ENCODE results near the gene JAZF1.

The JAZF1 gene

DNA sequence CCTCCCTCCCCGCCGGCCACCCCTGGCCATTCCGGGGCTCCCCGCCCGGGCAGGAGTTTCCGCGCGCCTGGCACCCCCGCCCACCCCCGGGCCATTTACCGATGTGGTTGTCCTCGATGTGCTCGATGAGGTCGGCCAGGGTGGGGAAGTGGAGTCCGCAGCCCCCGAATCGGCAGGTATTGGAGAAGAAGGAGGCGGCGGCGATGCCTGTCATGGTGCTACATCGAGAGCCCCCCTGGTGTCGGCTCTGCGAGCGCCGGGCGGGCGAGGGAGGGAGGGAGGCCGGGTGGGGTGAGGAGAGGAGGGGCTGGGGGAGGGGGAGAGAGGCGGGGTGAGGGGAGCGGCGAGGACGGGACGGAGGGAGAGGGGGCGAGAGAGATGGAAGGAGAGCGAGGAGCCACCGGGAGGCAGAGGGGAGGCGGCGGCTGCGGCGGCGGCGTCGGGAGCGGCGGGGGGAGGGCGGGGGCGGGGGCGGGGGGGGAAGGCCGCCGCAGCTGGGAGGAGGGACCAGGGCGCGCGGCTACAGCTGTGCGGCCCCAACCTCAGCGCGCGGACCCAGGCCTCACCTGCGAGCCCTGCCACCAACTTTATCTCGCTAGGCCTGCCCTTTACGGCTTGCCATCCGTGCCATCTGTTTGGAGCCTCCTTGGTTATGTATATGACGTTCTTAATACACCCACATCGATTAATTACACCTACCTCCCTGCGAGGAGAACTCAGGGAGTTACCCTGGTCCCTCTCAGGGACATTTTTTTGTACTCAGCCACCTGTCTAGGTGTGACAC, at the start of gene JAZF1:
Gene JAZF1 (minus strand): TSS at position 432 of the 784 bp plus-strand sequence.
- DNase-seq = peak; percentile 51 to 52

DNA sequence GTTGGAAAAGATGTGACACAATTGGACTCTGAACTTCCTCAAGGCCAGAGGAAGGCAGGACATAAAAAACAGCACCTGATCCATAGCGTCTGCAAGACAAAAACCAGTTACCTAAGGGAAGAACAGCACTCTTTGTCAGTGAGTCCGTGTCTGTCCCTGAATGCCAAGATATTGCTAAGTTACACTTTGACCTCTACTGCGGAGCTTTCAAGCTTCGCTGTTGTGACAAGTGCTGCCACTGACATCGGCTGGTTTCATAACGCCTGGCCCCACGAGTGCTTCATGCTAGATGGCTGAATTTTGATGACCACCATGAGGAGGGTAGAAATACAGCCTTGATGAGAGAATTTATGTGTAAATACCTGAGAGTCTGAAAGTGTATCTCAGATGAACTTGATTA, 49.7 kb upstream of the JAZF1 start:
- DNase-seq = no peak

DNA sequence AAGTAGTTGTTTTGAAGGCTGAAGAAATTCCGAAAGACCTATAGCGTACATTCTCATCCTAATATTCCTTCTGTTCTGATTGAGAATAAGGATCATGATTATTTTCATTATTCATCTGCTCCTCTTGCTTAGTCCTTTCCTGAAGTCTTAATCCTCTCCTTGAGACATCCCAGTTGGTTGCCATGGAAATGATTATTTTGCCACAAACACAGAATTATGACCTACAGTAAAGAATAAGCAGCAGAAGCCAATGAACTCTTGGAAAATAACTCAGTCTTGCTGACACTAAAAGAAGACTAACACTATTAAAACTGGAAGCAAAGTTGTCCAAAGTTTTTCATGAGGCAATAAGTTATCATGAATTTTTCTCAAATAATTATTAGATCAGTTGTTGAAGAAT, 47.8 kb upstream of the JAZF1 start:
- DNase-seq = no peak

DNA sequence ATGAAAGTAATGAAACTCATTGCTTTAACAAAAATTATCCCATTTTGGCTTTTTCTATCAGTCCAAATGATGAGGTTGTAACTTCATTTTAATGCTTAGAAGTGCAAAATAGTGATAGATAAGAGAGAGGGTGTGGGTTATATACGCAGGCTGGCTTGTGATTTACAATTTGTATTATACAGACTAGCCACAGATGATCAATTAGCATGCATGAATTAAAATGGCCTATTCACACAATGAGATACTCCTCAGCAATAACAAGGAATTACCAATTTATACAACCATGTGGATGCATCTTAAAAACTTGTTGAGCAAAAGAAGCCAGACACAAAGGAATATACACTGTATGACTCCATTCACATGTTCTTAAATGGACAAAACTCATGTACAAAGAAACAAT, 45.4 kb upstream of the JAZF1 start:
- no peak for DNase-seq

GRCh38 chr7:28225576-28225975, 45.0 kb upstream of the JAZF1 start:
- DNase-seq = no peak

DNA sequence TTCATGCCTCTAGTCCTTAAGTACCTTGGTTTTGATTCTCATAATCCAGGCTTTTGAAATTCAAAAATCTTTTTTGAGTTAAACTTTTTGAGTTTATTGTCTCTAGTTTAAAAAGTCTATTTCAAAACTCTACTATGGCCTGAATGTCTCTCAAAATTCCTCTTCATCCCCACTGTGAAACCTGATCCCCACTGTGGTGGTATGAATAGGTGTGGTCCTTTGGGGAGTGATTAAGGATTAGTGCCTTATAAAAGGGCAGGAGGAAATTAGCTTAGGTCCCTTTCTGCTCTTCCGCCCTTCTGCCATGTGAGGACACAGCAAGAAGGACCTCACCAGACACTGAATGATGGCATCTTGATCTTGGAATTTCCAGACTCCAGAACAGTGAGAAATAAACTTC, 44.1 kb upstream of the JAZF1 start:
- DNase-seq = no peak

- no peak for DNase-seq
Observed at GRCh38 chr7:28224172-28224571, 43.6 kb upstream of the JAZF1 start.

DNA sequence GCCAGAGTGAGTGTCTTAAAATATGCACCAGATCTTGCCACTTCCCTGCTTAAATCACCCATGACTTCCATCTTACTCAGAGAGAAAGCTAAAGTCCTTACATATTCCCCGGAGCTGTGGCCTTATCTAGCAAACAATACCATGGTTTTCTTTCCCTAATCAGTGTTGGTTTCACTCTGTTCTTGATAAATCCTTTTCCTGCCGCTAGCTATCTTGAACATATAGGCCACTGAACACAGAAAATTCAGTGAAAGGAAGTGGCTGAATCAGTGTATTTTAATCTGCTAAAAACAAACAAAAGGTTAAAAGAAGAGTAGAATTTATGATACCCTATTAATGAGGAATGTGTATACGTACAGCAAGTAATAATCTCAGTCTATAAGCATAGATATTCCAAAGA, 42.0 kb upstream of the JAZF1 start:
- no peak for DNase-seq

- no peak for DNase-seq
Observed at GRCh38 chr7:28219793-28220192, 39.2 kb upstream of the JAZF1 start.

DNA sequence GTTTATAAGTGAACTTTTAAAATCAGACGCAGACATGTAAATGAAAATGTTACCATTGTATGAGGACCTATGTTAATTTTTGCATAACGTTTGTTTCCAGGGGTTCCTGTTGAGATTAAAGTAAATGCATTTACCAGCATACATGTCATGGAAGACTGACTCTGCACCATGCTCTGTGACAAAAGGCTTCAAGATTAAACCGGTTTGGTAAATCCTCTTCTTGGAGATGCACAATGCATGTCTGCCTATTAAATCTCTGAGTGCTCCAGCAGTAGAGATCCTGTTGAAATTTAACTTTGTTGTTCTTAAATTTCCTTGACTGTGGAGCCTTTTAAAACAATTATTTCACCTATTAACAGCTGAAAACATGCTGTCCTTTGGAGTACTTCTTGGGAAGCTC, 36.5 kb upstream of the JAZF1 start:
- no peak for DNase-seq

GRCh38 chr7:28211006-28211405, 30.4 kb upstream of the JAZF1 start:
- DNase-seq = no peak

DNA sequence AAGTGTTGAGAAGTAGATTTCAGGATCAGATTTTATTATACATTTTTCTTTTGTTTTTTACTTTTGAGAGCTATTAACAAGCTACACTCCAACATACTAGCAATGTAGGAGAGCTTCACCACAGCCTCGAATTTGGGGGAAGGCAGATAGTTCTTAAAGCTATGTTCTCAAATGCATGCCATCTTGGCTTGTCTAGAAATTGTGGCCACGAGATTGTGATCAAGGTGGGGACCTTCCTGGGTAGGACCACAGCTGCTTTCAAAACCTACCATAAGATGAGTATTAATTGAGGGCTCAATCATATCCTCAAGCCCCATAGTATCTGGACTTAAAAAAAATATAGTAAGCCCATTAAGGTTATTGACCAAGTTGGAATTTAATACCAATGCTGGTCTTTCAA, 27.9 kb upstream of the JAZF1 start:
- DNase-seq = no peak

- DNase-seq = no peak
Observed at GRCh38 chr7:28207486-28208158, 27.0 kb upstream of the JAZF1 start.

- no peak for DNase-seq
Observed at GRCh38 chr7:28205506-28205905, 24.9 kb upstream of the JAZF1 start.

DNA sequence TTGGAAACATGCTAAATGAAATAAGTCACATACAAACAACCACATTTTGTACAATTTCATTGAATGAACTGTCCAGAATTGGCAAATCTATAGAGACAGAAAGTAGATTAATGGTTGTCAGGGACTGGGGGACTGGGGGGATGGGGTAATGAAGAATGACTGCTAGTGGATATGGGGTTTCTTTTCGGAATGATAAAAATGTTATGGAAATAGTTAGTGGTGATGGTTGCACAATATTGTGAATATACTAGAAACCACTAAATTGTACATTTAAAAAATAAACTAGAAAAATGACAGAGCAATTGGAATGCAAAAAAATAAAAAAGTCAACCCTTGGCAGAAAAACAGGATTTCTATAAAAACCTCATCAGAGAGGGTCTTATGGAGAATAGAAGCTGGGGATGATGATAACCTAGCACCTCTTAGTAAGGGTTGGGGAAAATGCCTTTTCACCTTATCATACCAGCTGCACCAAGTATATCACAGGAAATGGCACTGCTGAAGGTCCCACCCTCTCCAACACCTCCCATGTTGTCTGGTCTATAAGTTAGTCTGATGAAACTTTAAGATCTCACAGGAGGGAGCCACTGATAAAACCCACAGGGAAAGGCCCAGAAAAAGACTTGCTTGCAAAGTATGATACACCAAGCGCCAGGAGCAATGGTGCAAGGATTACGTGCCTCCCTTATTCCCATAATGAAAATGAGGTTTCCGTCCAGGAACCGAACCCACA, 23.1 kb upstream of the JAZF1 start:
- no peak for DNase-seq

GRCh38 chr7:28202222-28202621, 21.6 kb upstream of the JAZF1 start:
- no peak for DNase-seq

DNA sequence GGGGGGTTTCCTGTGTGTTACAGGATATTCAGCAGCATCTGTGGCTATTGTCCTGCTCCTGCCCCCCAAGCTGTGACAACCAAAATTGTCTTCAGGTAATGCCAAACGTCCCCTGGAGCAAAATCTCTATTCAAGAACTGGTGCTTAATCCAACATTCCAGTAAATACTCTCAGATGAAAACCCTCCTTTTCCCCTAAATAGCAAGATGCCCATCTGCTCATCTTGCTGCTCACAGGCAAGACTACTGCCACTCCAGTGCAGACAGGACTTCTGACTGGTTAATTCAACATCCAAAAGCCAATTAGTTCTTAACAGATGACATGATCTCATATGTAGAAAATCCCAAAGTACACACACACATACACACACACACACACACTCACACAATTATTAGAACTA, 20.5 kb upstream of the JAZF1 start:
- DNase-seq = no peak

GRCh38 chr7:28200598-28200997, 20.0 kb upstream of the JAZF1 start:
- no peak for DNase-seq

GRCh38 chr7:28199021-28199510, 18.5 kb upstream of the JAZF1 start:
- DNase-seq = no peak

DNA sequence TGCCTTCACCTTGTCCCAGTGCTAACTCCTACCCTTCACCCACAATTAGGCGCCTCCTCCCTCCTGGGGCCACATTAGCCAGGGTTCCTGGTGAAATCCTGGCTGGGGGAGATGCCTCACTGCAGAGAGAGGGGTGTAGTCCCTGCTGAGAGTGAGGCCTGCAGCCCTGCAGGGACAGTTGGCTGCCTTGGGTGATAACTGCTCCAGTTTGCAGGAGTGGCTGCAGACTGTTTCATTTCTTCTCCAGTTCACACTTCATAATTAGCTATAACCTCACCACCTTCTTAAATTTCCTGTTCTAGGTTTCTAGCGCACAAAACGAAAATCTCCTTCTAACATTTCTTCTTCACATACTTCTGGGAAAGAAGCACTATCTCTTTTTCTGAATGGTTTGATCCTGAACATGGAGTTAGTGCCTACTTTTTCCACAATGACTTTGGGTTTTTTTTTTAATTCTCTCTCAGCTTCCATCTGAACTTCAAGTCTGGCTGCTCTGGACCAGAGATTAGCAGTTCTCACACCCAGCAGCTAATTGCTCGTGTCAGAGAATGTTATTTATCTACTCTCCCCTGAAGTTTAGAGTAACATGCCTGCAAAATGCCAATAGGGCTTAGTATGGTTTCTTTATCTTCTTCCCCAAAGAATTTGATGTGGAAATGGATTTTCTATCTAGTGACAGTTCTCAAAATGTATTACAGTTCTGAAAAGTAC, 15.5 kb upstream of the JAZF1 start:
- DNase-seq = no peak

GRCh38 chr7:28192786-28193585, 12.4 kb upstream of the JAZF1 start:
- no peak for DNase-seq

- no peak for DNase-seq
Observed at GRCh38 chr7:28191751-28192150, 11.2 kb upstream of the JAZF1 start.

Data from activated CD4-positive, alpha-beta T cell treated with anti-CD3 and anti-CD28 coated beads, Interleukin-2, amount 50 U/mL, for 4 hours (primary cell).